IMR-90 (cell line): ENCODE measurements around the gene TMCO1. TPM values are rescaled to one million over a fixed set of nuclear protein-coding genes. Genes with fewer than 3 reads are reported as not detected.
"Not testable (repeated sequence)": the region's sequence is repeated elsewhere in the genome, so short reads cannot be mapped to it uniquely, and the experiment has no call there.

Experiments
- ATAC-seq: fragments of 200-7000 bp; cut with Tn5 transposase; 2 replicates; pipeline ENCODE4 v1.9.1; 2020; ENCODE audit warnings: low read depth, mild to moderate bottlenecking, moderate library complexity
- BruUV-seq: library from RNA; stranded (reverse); fragments of 400-500 nt; replicated peaks from 2 replicates; lab custom pipeline; 2021; lab: Mats Ljungman, UMichigan
- CTCF ChIA-PET: fragments of 300-600 bp; formaldehyde crosslinking; extraction: SDS; loops from one replicate; lab custom pipeline; 2021; ENCODE audit warnings: antibody characterized with exemption; lab: Yijun Ruan, JAX
- POLR2A ChIA-PET: fragments of 300-600 bp; sonication (Branson Sonifier 250); formaldehyde crosslinking; loops from one replicate; lab custom pipeline; 2022; ENCODE audit warnings: antibody characterized with exemption; ENCODE audit not compliant: unreplicated experiment; lab: Charles Lee
- DNase-seq: peaks from one replicate; pipeline ENCODE4 v3.0.0; 2013
- H2AFZ ChIP-seq: replicated peaks from 2 replicates; pipeline ENCODE3; 2013; ENCODE audit warnings: low read length, mild to moderate bottlenecking; ENCODE audit not compliant: poor library complexity
- H2AK5ac ChIP-seq: 2 replicates; pipeline ENCODE4 v1.6.1; 2013; ENCODE audit warnings: low read depth, low read length, inconsistent platforms
- H2AK9ac ChIP-seq: replicated peaks from 2 replicates; pipeline ENCODE3; 2013; ENCODE audit warnings: mild to moderate bottlenecking, low read depth, low read length, moderate library complexity; ENCODE audit not compliant: poor library complexity
- H2BK120ac ChIP-seq: 2 replicates; pipeline ENCODE4 v1.6.1; 2013; ENCODE audit warnings: low read depth, low read length, inconsistent platforms
- H2BK15ac ChIP-seq: 3 replicates; pipeline ENCODE4 v1.6.1; 2013; ENCODE audit warnings: low read depth, low read length, inconsistent platforms
- H2BK20ac ChIP-seq: 2 replicates; pipeline ENCODE4 v1.6.1; 2013; ENCODE audit warnings: low read depth, mild to moderate bottlenecking, inconsistent platforms, low read length, moderate library complexity
- H2BK5ac ChIP-seq: 2 replicates; pipeline ENCODE4 v1.6.1; 2013; ENCODE audit warnings: mild to moderate bottlenecking, low read depth, low read length, inconsistent platforms; ENCODE audit not compliant: poor library complexity, severe bottlenecking
- H3K14ac ChIP-seq: replicated peaks from 2 replicates; pipeline ENCODE4 v1.6.1; 2013; ENCODE audit warnings: low read depth, low read length, inconsistent platforms
- H3K18ac ChIP-seq: 2 replicates; pipeline ENCODE4 v1.6.1; 2013; ENCODE audit warnings: low read depth, low read length, control low read depth
- H3K23ac ChIP-seq: 2 replicates; pipeline ENCODE4 v1.6.1; 2013; ENCODE audit warnings: low read depth, low read length, inconsistent platforms
- H3K27ac ChIP-seq: 2 replicates; pipeline ENCODE4 v1.5.1; 2013; ENCODE audit warnings: mild to moderate bottlenecking, control low read depth, low read length; ENCODE audit not compliant: insufficient read depth
- H3K27me3 ChIP-seq: 2 replicates; pipeline ENCODE4 v1.6.1; 2013; ENCODE audit warnings: low read length; ENCODE audit not compliant: control insufficient read depth, insufficient read depth
- H3K36me3 ChIP-seq: 2 replicates; pipeline ENCODE4 v1.6.1; 2013; ENCODE audit warnings: low read length, mixed read lengths; ENCODE audit not compliant: control insufficient read depth, insufficient read depth
- H3K4ac ChIP-seq: 2 replicates; pipeline ENCODE4 v1.6.1; 2013; ENCODE audit warnings: low read depth, low read length, inconsistent platforms
- H3K4me1 ChIP-seq: 2 replicates; pipeline ENCODE4 v1.6.1; 2013; ENCODE audit warnings: low read length, mixed read lengths; ENCODE audit not compliant: control insufficient read depth, insufficient read depth
- H3K4me2 ChIP-seq: 2 replicates; pipeline ENCODE4 v1.6.1; 2013; ENCODE audit warnings: low read depth, mild to moderate bottlenecking, control low read depth, low read length, moderate library complexity
- H3K4me3 ChIP-seq: 2 replicates; pipeline ENCODE4 v1.5.1; 2013; ENCODE audit warnings: low read depth, mild to moderate bottlenecking, control low read depth, low read length, moderate library complexity; ENCODE audit not compliant: insufficient read depth
- H3K56ac ChIP-seq: 2 replicates; pipeline ENCODE4 v1.6.1; 2013; ENCODE audit warnings: low read length, inconsistent platforms; ENCODE audit not compliant: insufficient read depth; ENCODE audit errors: extremely low read depth
- H3K79me1 ChIP-seq, 2 experiments: 2 replicates each; pipeline ENCODE4 v1.6.1; 2013; ENCODE audit warnings: low read length in 2 of 2, inconsistent platforms in 1 of 2, low read depth in 1 of 2
- H3K9ac ChIP-seq: 2 replicates; pipeline ENCODE4 v1.6.1; 2013; ENCODE audit warnings: low read depth, low read length, control low read depth
- H3K9me1 ChIP-seq: 2 replicates; pipeline ENCODE4 v1.6.1; 2013; ENCODE audit warnings: low read length, inconsistent platforms; ENCODE audit not compliant: insufficient read depth
- H3K9me3 ChIP-seq: 2 replicates; pipeline ENCODE4 v1.6.1; 2013; ENCODE audit warnings: low read length; ENCODE audit not compliant: control insufficient read depth, insufficient read depth
- H4K20me1 ChIP-seq: 2 replicates; pipeline ENCODE4 v1.6.1; 2013; ENCODE audit warnings: low read length, inconsistent platforms; ENCODE audit not compliant: insufficient read depth
- H4K5ac ChIP-seq: 2 replicates; pipeline ENCODE4 v1.6.1; 2013; ENCODE audit warnings: mild to moderate bottlenecking, low read depth, low read length, control low read depth
- H4K8ac ChIP-seq, 2 experiments: 2 replicates each; pipeline ENCODE4 v1.6.1; 2013; ENCODE audit warnings: low read depth in 2 of 2, low read length in 2 of 2, control low read depth in 1 of 2, inconsistent platforms in 1 of 2
- H4K91ac ChIP-seq: 2 replicates; pipeline ENCODE4 v1.6.1; 2013; ENCODE audit warnings: low read depth, low read length, inconsistent platforms; ENCODE audit not compliant: insufficient read depth
- CHD1 ChIP-seq: IDR thresholded peaks from 2 replicates; pipeline ENCODE4 v1.6.1; 2012; ENCODE audit warnings: low read depth, low read length, improper control_type of control experiment
- WGBS, 2 experiments: methylation state at CpG; one replicate each; pipeline versions ENCODE4 v1.1.5 to v1.1.7; 2013; ENCODE audit warnings: missing lambda C conversion rate in 2 of 2; ENCODE audit not compliant: insufficient read length in 1 of 2; ENCODE audit errors: extremely low coverage in 2 of 2; 5-methylcytosine and 5-hydroxymethylcytosine counted together
- dilution Hi-C: fragments of 300-500 bp; cut with HindIII; formaldehyde crosslinking; loops from one replicate; pipeline ENCODE4 v1.14.3; 2018; ENCODE audit warnings: low sequenced_read_pairs; ENCODE audit not compliant: unreplicated experiment
- in situ Hi-C: fragments of 300-500 bp; cut with MboI; formaldehyde crosslinking; loops from 3 replicates; pipeline ENCODE4 v1.14.3; 2019; ENCODE audit warnings: low sequenced_read_pairs, inconsistent platforms, mixed read lengths
- intact Hi-C: fragments of 100-400 bp; cut with micrococcal nuclease; formaldehyde crosslinking; loops from 2 replicates; pipeline ENCODE4 v1.10.0; 2022
- polyA plus RNA-seq, 3 experiments: library from polyadenylated mRNA; depleted of rRNA; stranded (reverse); fragments of >200 nt; gene quantifications; 2 replicates each; pipeline ENCODE4 v1.2.3, GENCODE V29; 2012; ENCODE audit warnings: low replicate concordance in 1 of 3
- total RNA-seq: library from RNA; depleted of rRNA; stranded (reverse); fragments of >200 nt; gene quantifications from 2 replicates; pipeline ENCODE4 v1.2.3, GENCODE V29; 2012
- TF ChIP-seq, protein P1 (sequence below): fragments of 150-350 bp; IDR thresholded peaks from 2 replicates; pipeline ENCODE4 v1.6.1; 2017; ENCODE audit warnings: mild to moderate bottlenecking, antibody characterized with exemption, low read length, low read depth

The TMCO1 gene
- total and polyA plus RNA-seq, 2 of the 4 experiments (the other 2 are of a cell fraction) = 86.4 to 113 TPM

DNA sequence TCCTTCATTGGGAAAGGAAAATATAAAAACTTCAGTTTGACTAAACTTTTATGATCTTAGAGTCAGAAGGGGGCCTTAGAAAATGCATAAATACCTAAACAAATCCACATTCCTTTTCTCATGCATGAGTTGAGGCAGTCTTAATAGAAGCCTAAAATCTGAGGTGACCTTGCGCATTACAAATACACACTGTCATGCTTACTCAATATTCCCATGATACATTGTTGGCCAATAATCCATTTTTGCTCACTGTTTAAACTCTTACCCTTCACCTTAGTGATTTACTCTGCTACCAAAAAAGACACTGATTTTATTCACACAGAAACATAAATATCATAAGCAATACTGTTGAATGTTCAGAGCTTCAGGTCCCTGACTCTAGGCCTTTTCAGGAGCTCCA lies 19.1 kb upstream of the TMCO1 start:
- Histone ChIP-seq H4K20me1 (no peaks in the 10 kb centered on the region), H3K27ac (no peak overlapping the region), H3K79me1 (no peaks in the 10 kb centered on the region), H3K4me1 (no peaks in the 10 kb centered on the region), H3K36me3 (no peaks in the 10 kb centered on the region), H2BK5ac (no peak overlapping the region), H3K4ac (no peak overlapping the region), H3K9me3 (no peaks in the 10 kb centered on the region), H3K27me3 (no peaks in the 10 kb centered on the region; the same call in 1 of the 2 replicates), H3K23ac (no peak overlapping the region), H3K9me1 (no peaks in the 10 kb centered on the region), H4K8ac (no peak overlapping the region), H2BK20ac (no peak overlapping the region), H3K9ac (no peak overlapping the region), H4K91ac (no peak overlapping the region), H3K18ac (no peak overlapping the region), H3K56ac (no peak overlapping the region), H2AK5ac (no peak overlapping the region), H3K4me2 (no peak overlapping the region), H3K14ac (no peak overlapping the region), H4K5ac (no peak overlapping the region), H2BK15ac (no peak overlapping the region), H2AK9ac (no peak overlapping the region), H2BK120ac (no peak overlapping the region), H2AFZ (no peak overlapping the region), H3K4me3 (no peak overlapping the region)
- BruUV-seq = no TSS peak
- ChIA-PET CTCF (no interaction called here), POLR2A (no interaction called here)
- 100% methylated on average over 1 of the region's 1 CpG; no CpG with 5 or more reads in 1 of the 2 experiments for WGBS, 2 experiments
- in situ Hi-C loops = no loop called here
- ATAC-seq = no peak
- TF ChIP-seq, protein P1, sequence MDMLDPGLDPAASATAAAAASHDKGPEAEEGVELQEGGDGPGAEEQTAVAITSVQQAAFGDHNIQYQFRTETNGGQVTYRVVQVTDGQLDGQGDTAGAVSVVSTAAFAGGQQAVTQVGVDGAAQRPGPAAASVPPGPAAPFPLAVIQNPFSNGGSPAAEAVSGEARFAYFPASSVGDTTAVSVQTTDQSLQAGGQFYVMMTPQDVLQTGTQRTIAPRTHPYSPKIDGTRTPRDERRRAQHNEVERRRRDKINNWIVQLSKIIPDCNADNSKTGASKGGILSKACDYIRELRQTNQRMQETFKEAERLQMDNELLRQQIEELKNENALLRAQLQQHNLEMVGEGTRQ = no peak
- no peak for TF ChIP-seq CHD1
- intact Hi-C loops = no loop called here
- dilution Hi-C loops = no loop called here
- no peak for DNase-seq

DNA sequence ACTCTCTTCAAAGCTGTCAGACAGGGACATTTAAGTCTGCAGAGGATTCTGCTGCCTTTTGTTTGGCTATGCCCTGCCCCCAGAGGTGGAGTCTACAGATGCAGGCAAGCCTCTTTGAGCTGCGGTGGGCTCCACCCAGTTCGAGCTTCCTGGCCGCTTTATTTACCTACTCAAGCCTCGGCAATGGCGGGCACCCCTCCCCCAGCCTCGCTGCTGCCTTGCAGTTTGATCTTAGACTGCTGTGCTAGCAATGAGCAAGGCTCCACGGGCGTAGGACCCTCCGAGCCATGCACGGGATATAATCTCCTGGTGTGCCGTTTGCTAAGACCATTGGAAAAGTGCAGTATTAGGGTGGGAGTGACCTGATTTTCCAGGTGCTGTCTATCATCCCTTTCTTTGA lies 14.9 kb upstream of the TMCO1 start:
- no CpG with 5 or more reads among the region's 11 CpGs for WGBS, 2 experiments

More for the DNA sequence above, 14.9 kb upstream of the TMCO1 start:
- H4K91ac ChIP-seq, H3K27ac ChIP-seq, H3K4me1 ChIP-seq, H2AK9ac ChIP-seq, intact Hi-C loops, H4K20me1 ChIP-seq, H3K79me1 ChIP-seq, H3K27me3 ChIP-seq, H3K18ac ChIP-seq, H3K9me3 ChIP-seq, H4K8ac ChIP-seq, DNase-seq, ATAC-seq, dilution Hi-C loops, H3K4me3 ChIP-seq, H3K36me3 ChIP-seq, H4K5ac ChIP-seq, H3K14ac ChIP-seq, H2BK5ac ChIP-seq, H2BK15ac ChIP-seq, POLR2A ChIA-PET, H3K56ac ChIP-seq, H3K4me2 ChIP-seq, H2BK120ac ChIP-seq, H2AFZ ChIP-seq, H3K4ac ChIP-seq, H2BK20ac ChIP-seq, H2AK5ac ChIP-seq, CTCF ChIA-PET, in situ Hi-C loops, BruUV-seq, H3K23ac ChIP-seq, H3K9ac ChIP-seq, H3K9me1 ChIP-seq: not testable (repeated sequence)
